CD14-positive monocyte (primary cell): Measurements from ENCODE around the gene GNAT2. TPM values are rescaled to one million over a fixed set of nuclear protein-coding genes. Genes with fewer than 3 reads are reported as not detected.

Source experiments
- DNase-seq, 3 donors: peaks; one replicate each; pipeline ENCODE4 v3.0.0-alpha.2; 2011 to 2022
- H2AFZ ChIP-seq: 2 replicates; pipeline ENCODE4 v1.6.0; 2012; ENCODE audit warnings: mild to moderate bottlenecking, low read depth, low read length, inconsistent platforms; ENCODE audit not compliant: insufficient read depth, poor library complexity, severe bottlenecking
- H3K27ac ChIP-seq, 2 donors: 1 replicate in 1 of 2; 2 replicates in 1 of 2; pipeline ENCODE4 v1.5.1; 2012 to 2013; ENCODE audit warnings: low read length in 2 of 2, control low read depth in 1 of 2, inconsistent platforms in 1 of 2, low read depth in 1 of 2, mild to moderate bottlenecking in 1 of 2
- H3K27me3 ChIP-seq, 2 donors: one replicate each; pipeline versions ENCODE4 v1.6.0 to v1.6.1; 2011 to 2013; ENCODE audit warnings: low read length in 2 of 2; ENCODE audit not compliant: control insufficient read depth in 2 of 2, insufficient read depth in 2 of 2
- H3K36me3 ChIP-seq, 2 donors: replicated peaks in 1 of 2; 1 replicate in 1 of 2; 2 replicates in 1 of 2; pipeline versions ENCODE4 v1.5.1 to v1.6.1; 2012 to 2013; ENCODE audit warnings: low read length in 2 of 2, control low read depth in 1 of 2, inconsistent platforms in 1 of 2, mild to moderate bottlenecking in 1 of 2; ENCODE audit not compliant: insufficient read depth in 2 of 2, control insufficient read depth in 1 of 2
- H3K4me1 ChIP-seq, 2 donors: 1 replicate in 1 of 2; 2 replicates in 1 of 2; pipeline versions ENCODE4 v1.5.1 to v1.6.1; 2012 to 2013; ENCODE audit warnings: low read length in 2 of 2, control low read depth in 1 of 2, inconsistent platforms in 1 of 2, mild to moderate bottlenecking in 1 of 2, moderate library complexity in 1 of 2; ENCODE audit not compliant: insufficient read depth in 2 of 2, control insufficient read depth in 1 of 2
- H3K4me2 ChIP-seq: replicated peaks from 2 replicates; pipeline ENCODE3; 2012; ENCODE audit warnings: low read length, moderate library complexity, mild to moderate bottlenecking; ENCODE audit not compliant: poor library complexity, severe bottlenecking; ENCODE audit errors: extremely low read depth
- H3K4me3 ChIP-seq, 3 experiments: fragments of 200-600 bp in 1 of 3; sonication (generic) in 1 of 3; replicated peaks in 1 of 3; 1 replicate in 2 of 3; 2 replicates in 1 of 3; pipeline ENCODE4 v1.5.1; 2011 to 2013; ENCODE audit warnings: low read length in 3 of 3, mild to moderate bottlenecking in 3 of 3, control low read depth in 2 of 3, low read depth in 2 of 3, inconsistent platforms in 1 of 3, moderate library complexity in 1 of 3
- H3K79me2 ChIP-seq: 2 replicates; pipeline ENCODE4 v1.6.0; 2012; ENCODE audit warnings: mild to moderate bottlenecking, control low read depth, inconsistent platforms, low read length, moderate library complexity; ENCODE audit not compliant: insufficient read depth
- H3K9ac ChIP-seq: 2 replicates; pipeline ENCODE4 v1.6.0; 2017; ENCODE audit warnings: low read length, mild to moderate bottlenecking; ENCODE audit not compliant: insufficient read depth, poor library complexity, severe bottlenecking
- H3K9me3 ChIP-seq, 2 donors: replicated peaks in 1 of 2; 1 replicate in 1 of 2; 2 replicates in 1 of 2; pipeline versions ENCODE4 v1.5.1 to v1.6.1; 2012 to 2013; ENCODE audit warnings: low read length in 2 of 2, control low read depth in 1 of 2; ENCODE audit not compliant: control insufficient read depth in 1 of 2, insufficient read depth in 1 of 2
- H4K20me1 ChIP-seq: 2 replicates; pipeline ENCODE4 v1.6.0; 2012; ENCODE audit warnings: mild to moderate bottlenecking, low read length, control low read depth, moderate library complexity; ENCODE audit not compliant: insufficient read depth
- H3K27ac Mint-ChIP-seq, 7 donors: one replicate each; pipeline ENCODE4 v1.8.0; 2020; ENCODE audit warnings: mild to moderate bottlenecking in 7 of 7, mixed read lengths in 7 of 7, moderate library complexity in 6 of 7, inconsistent platforms in 2 of 7
- H3K27me3 Mint-ChIP-seq, 3 donors: one replicate each; pipeline ENCODE4 v1.8.0; 2021 to 2022; ENCODE audit warnings: low read depth in 3 of 3, mild to moderate bottlenecking in 3 of 3, mixed read lengths in 3 of 3, moderate library complexity in 3 of 3, inconsistent platforms in 1 of 3
- H3K36me3 Mint-ChIP-seq, 2 donors: one replicate each; pipeline ENCODE4 v1.8.0; 2020; ENCODE audit warnings: mixed read lengths in 2 of 2, inconsistent platforms in 1 of 2, mild to moderate bottlenecking in 1 of 2
- H3K4me1 Mint-ChIP-seq: one replicate; pipeline ENCODE4 v1.8.0; 2020; ENCODE audit warnings: mild to moderate bottlenecking, mixed read lengths
- H3K4me3 Mint-ChIP-seq, 2 donors: one replicate each; pipeline ENCODE4 v1.8.0; 2020; ENCODE audit warnings: mild to moderate bottlenecking in 2 of 2, mixed read lengths in 2 of 2, moderate library complexity in 1 of 2
- H3K9me3 Mint-ChIP-seq, 7 donors: one replicate each; pipeline ENCODE4 v1.8.0; 2020 to 2022; ENCODE audit warnings: mixed read lengths in 7 of 7, mild to moderate bottlenecking in 6 of 7, moderate library complexity in 6 of 7, inconsistent platforms in 2 of 7
- CTCF ChIP-seq: fragments of 200-600 bp; IDR thresholded peaks from one replicate; pipeline ENCODE4 v1.8.0; 2022; ENCODE audit warnings: antibody characterized with exemption, mild to moderate bottlenecking
- WGBS: methylation state at CpG from one replicate; pipeline ENCODE4 v1.1.5; 2013; ENCODE audit warnings: missing lambda C conversion rate; ENCODE audit not compliant: insufficient coverage; 5-methylcytosine and 5-hydroxymethylcytosine counted together
- intact Hi-C, 2 donors: fragments of 100-400 bp; cut with micrococcal nuclease; formaldehyde crosslinking; loops; one replicate each; pipeline versions ENCODE4 v1.15.0 to v1.15.1; 2023
- polyA plus RNA-seq, 3 donors: library from polyadenylated mRNA; depleted of rRNA in 1 of 3; unstranded in 2 of 3; stranded (reverse) in 1 of 3; fragments of 300-500 nt in 2 of 3; fragments of >200 nt in 1 of 3; fragmentation: Illumina TruSeq in 2 of 3; gene quantifications; 1 replicate in 2 of 3; 2 replicates in 1 of 3; pipeline ENCODE4 v1.2.3, GENCODE V29; 2012 to 2021

GNAT2 gene
- polyA plus RNA-seq, 3 donors: 0.05 TPM; not detected in 2

GRCh38 chr1:109589177-109589576, 30.2 kb downstream of the GNAT2 start:
- peaks cover 11% of the 10 kb centered on the region for H3K79me2 ChIP-seq
- H2AFZ ChIP-seq: no peak overlapping the region
- H3K27ac ChIP-seq: peak overlapping the region in 1 of 2 donors; percentile 23
- peaks cover 31% of the 10 kb centered on the region for H4K20me1 ChIP-seq
- no peak for DNase-seq
- Mint-ChIP-seq H3K4me3 (no peak overlapping the region), H3K27me3 (no peaks in the 10 kb centered on the region), H3K27ac (peak overlapping the region in 3 of 7 donors; percentile 16 to 70 (median 17)), H3K9me3 (no peaks in the 10 kb centered on the region), H3K4me1 (peaks cover 10% of the 10 kb centered on the region), H3K36me3 (peaks cover 84 to 93% of the 10 kb centered on the region in 2 donors)
- 78% methylated on average over 3 of the region's 3 CpGs for WGBS
- peaks cover 89 to 100% of the 10 kb centered on the region in 2 donors for H3K36me3 ChIP-seq
- no peaks in the 10 kb centered on the region for H3K9me3 ChIP-seq
- H3K4me2 ChIP-seq: no peak overlapping the region
- no peak overlapping the region for H3K4me3 ChIP-seq
- H3K9ac ChIP-seq: no peak overlapping the region
- intact Hi-C loops: loop anchor here in 1 of 2 donors (5.0 kb wide), 1 partner anchor 37 kb away; no protein-coding TSS in a partner anchor
- peaks cover 0 to 7% of the 10 kb centered on the region in 2 donors for H3K4me1 ChIP-seq
- no peaks in the 10 kb centered on the region for H3K27me3 ChIP-seq
- no peak for TF ChIP-seq CTCF

GRCh38 chr1:109586055-109586454, 33.4 kb downstream of the GNAT2 start:
- Histone ChIP-seq H3K9ac (no peak overlapping the region), H2AFZ (no peak overlapping the region), H3K27ac (peak overlapping the region in 1 of 2 donors; percentile 12), H3K79me2 (peaks cover 15% of the 10 kb centered on the region), H4K20me1 (peaks cover 54% of the 10 kb centered on the region), H3K27me3 (no peaks in the 10 kb centered on the region), H3K4me3 (no peak overlapping the region), H3K4me2 (no peak overlapping the region), H3K9me3 (no peaks in the 10 kb centered on the region), H3K4me1 (peaks cover 0 to 7% of the 10 kb centered on the region in 2 donors), H3K36me3 (peaks cover 82 to 100% of the 10 kb centered on the region in 2 donors)
- peaks cover 10% of the 10 kb centered on the region for H3K4me1 Mint-ChIP-seq
- no peaks in the 10 kb centered on the region for H3K9me3 Mint-ChIP-seq
- WGBS: 100% methylated on average over 1 of the region's 3 CpGs
- intact Hi-C loops: loop anchor here in 1 of 2 donors (5.0 kb wide), 1 partner anchor 34 kb away; no protein-coding TSS in a partner anchor
- no peak for TF ChIP-seq CTCF
- peak overlapping the region in 1 of 7 donors; percentile 16 for H3K27ac Mint-ChIP-seq
- H3K36me3 Mint-ChIP-seq: peaks cover 74 to 95% of the 10 kb centered on the region in 2 donors
- no peak overlapping the region for H3K4me3 Mint-ChIP-seq
- no peak for DNase-seq
- peaks cover 0 to 1% (median 0%) of the 10 kb centered on the region in 3 donors for H3K27me3 Mint-ChIP-seq
